Prostate gland (tissue), 2 donors: ENCODE results near the gene WNK2.

Experiments used
- CTCF ChIP-seq, 4 experiments: fragments of 200-600 bp in 2 of 4; fragments of 450-650 bp in 2 of 4; sonication (generic) in 2 of 4; IDR thresholded peaks; 1 replicate in 3 of 4; 2 replicates in 1 of 4; pipeline ENCODE4 v1.5.1; 2016 to 2019; ENCODE audit warnings: antibody characterized with exemption in 4 of 4, mild to moderate bottlenecking in 2 of 4, moderate library complexity in 2 of 4
- POLR2A ChIP-seq: fragments of 450-650 bp; IDR thresholded peaks from one replicate; pipeline ENCODE4 v1.6.1; 2016; ENCODE audit warnings: antibody characterized with exemption, mild to moderate bottlenecking

- peak in 2 of 4 experiments; percentile 15 to 39 for TF ChIP-seq CTCF (IDR thresholded peaks at IDR 0.05)
- no peak for TF ChIP-seq POLR2A
These were observed 29.5 kb upstream of the WNK2 start for GRCh38 chr9:93154293-93154903.
